NCI-H187 treated with DMSO at 0.1 percent for 48 hours (cell line): ENCODE measurements around the gene KDM6B.

Experiments used
- DNase-seq: peaks from one replicate; lab custom pipeline; 2025; lab: John Stamatoyannopoulos, UW

The KDM6B gene

DNA sequence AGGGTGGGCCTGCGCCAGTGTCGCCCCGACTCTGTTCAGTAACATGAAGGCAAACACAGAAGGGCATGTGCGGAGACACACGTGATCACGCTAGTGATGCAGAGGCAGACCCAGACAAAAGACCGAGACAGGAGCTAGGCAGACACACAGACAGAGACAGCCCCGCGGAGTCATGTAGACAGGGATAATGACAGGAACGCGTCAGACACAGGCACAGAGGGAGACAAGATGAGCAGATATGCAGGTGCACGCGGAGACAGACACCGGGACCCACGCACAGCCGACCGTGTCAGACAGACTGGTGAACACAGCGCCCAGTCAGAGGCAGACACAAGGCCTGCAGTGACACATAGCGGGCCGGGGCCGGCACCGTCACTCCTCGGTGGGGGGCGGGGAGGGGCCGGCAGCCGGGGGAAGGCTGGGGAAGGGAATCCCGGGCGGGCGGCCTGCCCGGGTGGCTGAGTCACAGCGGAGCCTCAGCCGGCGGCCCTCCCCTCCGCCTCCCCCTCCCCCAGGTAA lies 7.4 kb downstream of the KDM6B start:
- DNase-seq, result no peak

DNA sequence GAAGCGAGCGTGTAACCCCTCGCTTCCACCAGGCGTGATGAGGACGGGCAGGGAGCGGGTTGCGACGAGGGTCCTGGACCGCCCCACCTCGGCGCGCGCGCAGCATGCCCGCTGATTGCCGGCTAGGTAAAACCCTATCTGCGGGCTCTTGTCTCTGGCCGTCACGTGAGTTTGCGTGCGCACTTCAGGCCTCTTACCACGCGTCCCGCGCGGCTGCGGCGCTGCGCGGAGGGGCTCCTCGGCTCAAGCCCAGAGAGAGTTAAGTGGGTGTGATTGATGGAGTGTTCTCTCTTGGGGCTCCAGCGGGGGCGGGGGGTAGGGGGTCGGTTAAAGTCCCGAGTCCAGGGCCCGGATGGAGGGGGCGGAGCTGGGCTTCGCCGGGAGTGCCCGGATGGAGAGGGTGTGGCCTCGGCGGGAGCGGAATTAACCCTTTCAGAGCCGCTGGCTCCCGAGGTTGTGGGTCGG lies 7.9 kb downstream of the KDM6B start:
- DNase-seq, result peak; percentile 52

DNA sequence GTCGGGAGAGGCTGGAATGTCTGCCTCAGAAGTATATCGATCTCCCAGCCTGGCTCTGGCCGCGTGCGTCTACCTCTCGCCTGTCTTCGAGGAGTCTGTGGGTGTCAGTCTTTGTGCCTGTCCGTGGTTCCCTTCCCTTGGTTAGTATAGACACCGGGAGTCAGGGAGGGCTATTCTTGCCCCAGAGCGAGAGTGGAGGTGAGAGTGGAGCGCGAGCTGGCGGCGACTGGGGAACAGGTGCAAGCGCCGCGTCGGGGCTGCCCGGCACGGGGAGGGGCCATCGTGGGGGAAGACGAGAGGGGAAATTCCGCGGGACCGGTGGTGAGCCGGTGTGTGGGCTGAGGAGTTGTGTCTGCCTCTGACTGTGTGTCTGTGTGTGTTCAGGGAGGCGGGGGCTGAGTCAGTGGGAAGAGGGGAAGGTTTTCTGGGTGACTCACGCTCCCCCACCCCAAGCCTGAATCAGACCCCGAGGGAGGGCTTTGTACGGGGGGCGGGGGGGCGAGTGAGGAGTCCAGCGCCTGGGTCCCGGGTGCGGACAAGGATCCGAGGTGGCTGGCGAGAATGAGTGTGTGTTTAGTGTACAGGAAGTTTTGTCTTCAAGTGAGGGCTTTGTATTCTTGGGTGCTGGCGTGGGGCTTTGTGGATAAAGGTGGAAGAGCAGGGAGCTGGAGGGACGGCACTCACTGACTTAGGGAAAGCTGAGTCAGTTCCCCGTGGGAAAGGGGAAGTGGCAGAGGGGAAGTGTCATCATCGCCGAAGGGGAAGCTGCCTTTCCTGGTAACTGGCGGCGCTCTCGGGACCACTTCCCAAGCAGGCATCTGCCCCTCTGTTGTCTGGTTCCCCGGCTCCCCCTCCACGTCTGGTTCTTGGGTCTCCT lies 8.6 kb downstream of the KDM6B start:
- DNase-seq, result no peak

DNA sequence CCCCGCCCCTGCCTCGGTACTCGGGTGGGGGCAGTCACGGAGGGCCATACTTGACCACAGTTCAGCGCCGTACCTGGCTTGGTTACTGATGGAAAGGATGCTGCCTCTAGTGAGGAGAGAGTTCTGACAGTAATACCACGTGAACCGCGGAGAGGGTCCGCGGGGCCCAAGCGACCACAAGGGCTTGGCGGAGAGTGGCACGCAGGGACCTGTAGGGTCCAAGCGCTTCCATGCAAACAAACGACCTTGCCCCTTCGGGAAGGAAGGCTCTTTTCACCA lies 9.2 kb downstream of the KDM6B start:
- DNase-seq, result no peak

DNA sequence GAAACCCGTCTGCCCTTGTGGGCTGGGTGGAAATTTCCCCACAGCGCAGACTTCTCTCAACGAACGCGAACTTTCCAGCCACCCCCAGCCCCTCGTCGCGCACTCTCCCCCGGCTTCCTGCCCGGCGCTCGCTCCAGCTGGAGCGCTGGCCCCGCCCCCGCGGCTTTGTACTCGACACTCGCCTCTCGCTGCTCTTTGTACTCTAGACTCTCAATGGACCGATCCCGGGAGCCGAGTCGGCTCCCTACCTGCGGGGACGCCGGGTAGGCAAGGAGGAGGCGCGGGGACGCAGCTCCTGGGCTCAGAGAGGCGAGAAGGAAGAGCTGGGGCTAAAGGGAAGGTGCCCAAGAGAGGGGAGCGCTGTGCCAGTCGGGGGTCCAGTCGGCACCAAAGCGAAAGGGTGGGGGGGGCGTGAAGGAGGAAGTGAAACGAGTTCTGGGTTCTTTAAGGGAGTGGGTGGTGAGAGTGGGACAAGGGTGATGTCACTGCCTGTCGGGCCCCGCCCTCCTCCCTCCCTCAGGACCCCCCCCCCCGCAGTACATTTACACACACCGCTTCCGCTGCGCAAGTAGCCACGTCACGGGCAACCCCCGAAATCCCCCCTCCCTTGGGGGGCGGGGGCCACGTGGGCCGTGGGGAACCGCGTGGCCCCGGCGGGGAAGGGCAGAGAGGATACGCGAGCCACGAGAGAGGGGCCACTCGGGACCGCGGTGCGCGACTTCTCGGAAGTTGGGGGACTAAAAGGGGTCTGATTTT lies 9.7 kb downstream of the KDM6B start:
- no peak for DNase-seq

DNA sequence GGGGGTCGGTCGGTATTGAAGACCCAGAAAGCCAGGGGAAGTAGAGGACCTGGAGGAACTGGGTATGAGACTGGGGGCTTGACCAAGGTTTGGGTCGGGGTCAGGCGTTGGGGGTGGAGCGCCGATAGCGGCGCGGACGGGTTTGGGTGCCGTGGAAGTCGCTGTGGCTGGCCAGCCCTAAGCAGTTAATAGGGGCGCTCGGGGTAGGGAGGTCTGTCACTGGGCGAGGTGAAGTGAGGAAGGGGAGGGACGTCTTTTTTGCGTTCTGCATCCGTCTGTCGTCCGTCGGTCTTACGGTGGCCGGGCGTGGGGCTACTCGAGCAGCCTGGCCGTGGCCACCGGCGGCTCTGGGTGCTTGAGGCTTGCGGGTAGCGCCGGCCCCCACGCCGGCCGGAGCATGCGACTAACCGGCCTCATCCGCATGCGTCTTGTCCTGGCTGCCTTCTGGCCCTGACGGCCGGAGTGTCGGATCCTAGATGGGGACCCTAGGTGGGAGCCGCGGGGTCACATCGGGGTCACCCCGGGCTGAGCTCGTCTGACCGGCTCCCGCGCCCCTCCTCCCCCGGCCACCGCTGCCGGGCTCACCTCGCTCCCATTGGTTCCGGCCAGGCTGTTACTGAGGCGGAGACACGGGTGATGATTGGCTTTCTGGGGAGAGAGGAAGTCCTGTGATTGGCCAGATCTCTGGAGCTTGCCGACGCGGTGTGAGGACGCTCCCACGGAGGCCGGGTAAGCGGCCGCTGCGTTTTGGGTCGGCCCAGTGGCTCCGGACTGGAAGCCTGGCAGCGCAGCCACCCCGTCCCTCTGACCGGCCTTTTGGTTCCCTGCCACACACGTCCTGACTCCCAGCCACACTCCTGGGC lies 10.5 kb downstream of the KDM6B start:
- no peak for DNase-seq

DNA sequence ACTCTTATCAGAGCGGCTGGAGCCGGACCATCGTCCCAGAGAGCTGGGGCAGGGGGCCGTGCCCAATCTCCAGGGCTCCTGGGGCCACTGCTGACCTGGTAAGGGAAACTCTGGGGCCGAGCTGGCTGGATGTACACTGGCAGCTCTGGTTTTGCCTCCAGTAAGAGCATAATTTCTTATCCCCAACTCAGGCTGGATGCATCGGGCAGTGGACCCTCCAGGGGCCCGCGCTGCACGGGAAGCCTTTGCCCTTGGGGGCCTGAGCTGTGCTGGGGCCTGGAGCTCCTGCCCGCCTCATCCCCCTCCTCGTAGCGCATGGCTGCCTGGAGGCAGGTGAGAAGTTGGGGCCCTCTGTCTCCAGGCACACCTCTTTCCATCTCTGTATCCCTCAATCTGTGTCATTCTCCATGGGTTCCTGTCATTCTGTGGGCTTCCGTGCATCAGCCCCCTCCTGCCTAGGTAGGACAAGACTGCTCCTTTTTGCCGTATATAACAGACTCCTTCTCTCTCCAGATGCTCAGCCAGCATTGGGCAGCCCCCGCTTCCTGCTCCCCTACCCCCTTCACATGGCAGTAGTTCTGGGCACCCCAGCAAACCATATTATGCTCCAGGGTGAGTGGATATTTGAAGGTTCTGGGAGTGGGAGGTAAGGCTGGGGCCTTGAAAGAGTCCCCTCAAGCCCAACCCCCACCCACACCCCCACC lies 11.5 kb downstream of the KDM6B start:
- no peak for DNase-seq

DNA sequence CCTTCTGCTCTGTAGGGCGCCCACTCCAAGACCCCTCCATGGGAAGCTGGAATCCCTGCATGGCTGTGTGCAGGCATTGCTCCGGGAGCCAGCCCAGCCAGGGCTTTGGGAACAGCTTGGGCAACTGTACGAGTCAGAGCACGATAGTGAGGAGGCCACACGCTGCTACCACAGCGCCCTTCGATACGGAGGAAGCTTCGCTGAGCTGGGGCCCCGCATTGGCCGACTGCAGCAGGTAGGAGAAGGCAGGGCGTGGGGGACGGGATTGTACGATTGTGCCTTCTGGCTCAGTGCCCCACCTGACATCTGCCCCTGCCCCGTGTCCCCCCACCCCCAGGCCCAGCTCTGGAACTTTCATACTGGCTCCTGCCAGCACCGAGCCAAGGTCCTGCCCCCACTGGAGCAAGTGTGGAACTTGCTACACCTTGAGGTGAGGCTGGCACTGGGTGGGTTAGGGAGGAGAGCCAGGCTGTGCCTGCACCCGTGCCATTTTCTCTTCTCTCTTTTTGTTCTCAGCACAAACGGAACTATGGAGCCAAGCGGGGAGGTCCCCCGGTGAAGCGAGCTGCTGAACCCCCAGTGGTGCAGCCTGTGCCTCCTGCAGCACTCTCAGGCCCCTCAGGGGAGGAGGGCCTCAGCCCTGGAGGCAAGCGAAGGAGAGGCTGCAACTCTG lies 12.2 kb downstream of the KDM6B start:
- no peak for DNase-seq

DNA sequence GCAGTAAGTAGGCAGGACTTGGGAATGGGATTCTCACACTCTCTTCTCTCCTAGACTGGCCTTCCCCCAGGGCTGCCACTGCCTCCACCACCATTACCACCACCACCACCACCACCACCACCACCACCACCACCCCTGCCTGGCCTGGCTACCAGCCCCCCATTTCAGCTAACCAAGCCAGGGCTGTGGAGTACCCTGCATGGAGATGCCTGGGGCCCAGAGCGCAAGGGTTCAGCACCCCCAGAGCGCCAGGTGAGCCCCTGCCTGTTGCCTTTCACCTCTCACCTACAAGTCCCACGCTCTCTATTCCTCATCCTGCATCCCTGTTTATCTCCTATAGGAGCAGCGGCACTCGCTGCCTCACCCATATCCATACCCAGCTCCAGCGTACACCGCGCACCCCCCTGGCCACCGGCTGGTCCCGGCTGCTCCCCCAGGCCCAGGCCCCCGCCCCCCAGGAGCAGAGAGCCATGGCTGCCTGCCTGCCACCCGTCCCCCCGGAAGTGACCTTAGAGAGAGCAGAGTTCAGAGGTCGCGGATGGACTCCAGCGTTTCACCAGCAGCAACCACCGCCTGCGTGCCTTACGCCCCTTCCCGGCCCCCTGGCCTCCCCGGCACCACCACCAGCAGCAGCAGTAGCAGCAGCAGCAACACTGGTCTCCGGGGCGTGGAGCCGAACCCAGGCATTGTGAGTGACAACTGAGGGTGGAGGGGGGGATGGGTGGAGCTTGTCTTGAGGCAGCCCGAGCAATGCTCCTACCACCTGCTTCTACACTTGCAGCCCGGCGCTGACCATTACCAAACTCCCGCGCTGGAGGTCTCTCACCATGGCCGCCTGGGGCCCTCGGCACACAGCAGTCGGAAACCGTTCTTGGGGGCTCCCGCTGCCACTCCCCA lies 13.0 kb downstream of the KDM6B start:
- DNase-seq, result no peak

DNA sequence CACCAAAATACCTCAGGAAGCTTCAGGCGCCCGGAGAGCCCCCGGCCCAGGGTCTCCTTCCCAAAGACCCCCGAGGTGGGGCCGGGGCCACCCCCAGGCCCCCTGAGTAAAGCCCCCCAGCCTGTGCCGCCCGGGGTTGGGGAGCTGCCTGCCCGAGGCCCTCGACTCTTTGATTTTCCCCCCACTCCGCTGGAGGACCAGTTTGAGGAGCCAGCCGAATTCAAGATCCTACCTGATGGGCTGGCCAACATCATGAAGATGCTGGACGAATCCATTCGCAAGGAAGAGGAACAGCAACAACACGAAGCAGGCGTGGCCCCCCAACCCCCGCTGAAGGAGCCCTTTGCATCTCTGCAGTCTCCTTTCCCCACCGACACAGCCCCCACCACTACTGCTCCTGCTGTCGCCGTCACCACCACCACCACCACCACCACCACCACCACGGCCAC lies 14.1 kb downstream of the KDM6B start:
- DNase-seq, result no peak

DNA sequence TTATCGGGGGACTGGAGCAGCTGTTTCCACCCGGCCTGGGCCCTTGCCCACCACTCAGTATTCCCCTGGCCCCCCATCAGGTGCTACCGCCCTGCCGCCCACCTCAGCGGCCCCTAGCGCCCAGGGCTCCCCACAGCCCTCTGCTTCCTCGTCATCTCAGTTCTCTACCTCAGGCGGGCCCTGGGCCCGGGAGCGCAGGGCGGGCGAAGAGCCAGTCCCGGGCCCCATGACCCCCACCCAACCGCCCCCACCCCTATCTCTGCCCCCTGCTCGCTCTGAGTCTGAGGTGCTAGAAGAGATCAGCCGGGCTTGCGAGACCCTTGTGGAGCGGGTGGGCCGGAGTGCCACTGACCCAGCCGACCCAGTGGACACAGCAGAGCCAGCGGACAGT lies 14.7 kb downstream of the KDM6B start:
- no peak for DNase-seq

DNA sequence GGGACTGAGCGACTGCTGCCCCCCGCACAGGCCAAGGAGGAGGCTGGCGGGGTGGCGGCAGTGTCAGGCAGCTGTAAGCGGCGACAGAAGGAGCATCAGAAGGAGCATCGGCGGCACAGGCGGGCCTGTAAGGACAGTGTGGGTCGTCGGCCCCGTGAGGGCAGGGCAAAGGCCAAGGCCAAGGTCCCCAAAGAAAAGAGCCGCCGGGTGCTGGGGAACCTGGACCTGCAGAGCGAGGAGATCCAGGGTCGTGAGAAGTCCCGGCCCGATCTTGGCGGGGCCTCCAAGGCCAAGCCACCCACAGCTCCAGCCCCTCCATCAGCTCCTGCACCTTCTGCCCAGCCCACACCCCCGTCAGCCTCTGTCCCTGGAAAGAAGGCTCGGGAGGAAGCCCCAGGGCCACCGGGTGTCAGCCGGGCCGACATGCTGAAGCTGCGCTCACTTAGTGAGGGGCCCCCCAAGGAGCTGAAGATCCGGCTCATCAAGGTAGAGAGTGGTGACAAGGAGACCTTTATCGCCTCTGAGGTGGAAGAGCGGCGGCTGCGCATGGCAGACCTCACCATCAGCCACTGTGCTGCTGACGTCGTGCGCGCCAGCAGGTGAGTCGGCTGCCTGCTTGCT lies 15.2 kb downstream of the KDM6B start:
- no peak for DNase-seq

DNA sequence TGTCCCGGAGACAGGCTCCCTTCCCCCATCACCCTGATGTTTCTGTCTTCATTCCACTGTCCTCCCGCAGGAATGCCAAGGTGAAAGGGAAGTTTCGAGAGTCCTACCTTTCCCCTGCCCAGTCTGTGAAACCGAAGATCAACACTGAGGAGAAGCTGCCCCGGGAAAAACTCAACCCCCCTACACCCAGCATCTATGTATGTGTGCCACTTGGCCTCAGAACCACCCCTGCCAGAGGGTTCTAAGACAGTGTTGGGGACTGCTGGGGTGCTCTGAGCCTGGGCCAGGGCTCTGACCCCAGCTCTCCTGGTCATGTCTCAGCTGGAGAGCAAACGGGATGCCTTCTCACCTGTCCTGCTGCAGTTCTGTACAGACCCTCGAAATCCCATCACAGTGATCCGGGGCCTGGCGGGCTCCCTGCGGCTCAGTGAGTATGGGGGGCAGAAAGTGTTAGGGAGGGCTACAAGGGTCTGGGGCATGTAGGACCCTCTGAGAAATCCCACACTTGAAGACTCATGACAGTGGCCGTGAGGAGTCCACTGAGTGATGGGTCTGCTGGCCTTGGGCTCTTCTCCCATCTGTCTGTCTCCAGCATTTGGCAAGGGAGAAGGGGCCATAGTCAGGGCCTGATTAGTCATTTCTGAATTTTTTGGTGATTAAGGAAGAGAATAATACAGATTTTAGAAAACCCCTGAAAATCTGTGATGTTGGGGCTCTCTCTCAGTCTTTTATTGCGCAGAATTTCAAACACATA lies 15.9 kb downstream of the KDM6B start:
- no peak for DNase-seq

DNA sequence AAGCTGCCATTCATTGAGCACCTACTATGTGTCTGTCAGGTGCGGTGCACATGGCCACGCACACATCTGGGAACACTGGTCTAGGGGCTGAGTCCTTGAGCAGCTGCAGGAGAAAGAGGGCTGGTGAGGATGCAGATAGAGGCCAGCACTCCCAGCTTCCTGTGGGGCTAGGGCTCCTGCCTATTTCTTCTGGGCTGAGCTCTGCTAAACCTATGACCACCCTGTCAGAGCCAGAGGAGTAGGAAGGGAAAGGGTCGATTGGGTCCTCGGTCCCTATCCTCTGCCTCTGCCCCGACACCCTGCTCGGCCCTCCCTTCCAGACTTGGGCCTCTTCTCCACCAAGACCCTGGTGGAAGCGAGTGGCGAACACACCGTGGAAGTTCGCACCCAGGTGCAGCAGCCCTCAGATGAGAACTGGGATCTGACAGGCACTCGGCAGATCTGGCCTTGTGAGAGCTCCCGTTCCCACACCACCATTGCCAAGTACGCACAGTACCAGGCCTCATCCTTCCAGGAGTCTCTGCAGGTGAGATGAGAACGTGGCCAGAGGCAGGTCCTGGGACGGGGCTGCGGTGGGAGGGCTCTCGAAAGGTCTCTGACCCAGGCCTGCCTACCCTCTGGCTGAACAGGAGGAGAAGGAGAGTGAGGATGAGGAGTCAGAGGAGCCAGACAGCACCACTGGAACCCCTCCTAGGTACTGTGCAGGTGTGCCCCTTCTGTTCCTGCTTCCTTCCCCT lies 16.9 kb downstream of the KDM6B start:
- no peak for DNase-seq

DNA sequence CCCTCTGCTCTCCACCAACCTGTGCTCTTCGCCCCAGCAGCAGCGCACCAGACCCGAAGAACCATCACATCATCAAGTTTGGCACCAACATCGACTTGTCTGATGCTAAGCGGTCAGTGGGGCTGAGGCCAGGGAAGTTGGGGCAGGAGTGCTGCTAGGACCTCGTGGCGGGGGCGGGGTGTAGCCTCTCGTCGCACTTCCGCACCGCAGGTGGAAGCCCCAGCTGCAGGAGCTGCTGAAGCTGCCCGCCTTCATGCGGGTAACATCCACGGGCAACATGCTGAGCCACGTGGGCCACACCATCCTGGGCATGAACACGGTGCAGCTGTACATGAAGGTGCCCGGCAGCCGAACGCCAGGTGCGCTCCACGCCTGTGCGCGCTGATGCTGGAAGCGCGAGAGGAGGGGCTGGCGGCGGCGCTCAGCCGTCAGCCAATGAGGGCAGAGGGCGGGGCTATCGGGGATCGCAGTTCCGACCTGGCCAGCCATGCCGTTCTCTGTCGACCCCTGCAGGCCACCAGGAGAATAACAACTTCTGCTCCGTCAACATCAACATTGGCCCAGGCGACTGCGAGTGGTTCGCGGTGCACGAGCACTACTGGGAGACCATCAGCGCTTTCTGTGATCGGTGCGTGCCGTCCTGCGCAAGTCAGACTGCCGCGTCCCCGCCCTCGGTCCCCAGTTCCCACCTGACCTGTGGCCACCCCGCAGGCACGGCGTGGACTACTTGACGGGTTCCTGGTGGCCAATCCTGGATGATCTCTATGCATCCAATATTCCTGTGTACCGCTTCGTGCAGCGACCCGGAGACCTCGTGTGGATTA lies 17.6 kb downstream of the KDM6B start:
- no peak for DNase-seq

DNA sequence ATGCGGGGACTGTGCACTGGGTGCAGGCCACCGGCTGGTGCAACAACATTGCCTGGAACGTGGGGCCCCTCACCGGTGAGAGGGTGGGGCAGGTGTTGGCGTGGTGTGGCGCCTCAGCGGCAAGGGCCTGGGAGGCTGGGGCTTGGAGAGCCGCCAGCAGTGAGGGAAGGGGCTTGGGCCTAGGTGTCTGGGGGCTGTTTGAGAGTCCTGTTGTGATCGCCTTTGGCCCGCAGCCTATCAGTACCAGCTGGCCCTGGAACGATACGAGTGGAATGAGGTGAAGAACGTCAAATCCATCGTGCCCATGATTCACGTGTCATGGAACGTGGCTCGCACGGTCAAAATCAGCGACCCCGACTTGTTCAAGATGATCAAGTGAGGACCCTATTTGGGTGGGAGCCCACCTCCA lies 18.2 kb downstream of the KDM6B start:
- no peak for DNase-seq
